Stimulated activated CD8-positive, alpha-beta memory T cell treated with anti-CD3 and anti-CD28 coated beads, Interleukin-12 subunit alpha, Interleukin-12 subunit beta, amount 100 ng/mL, for 24 hours (primary cell): ENCODE data around the gene MEGF8.

Source experiments
- DNase-seq: peaks from one replicate; pipeline ENCODE4 v3.0.0-alpha.2; 2020; ENCODE audit errors: extremely low read depth

The MEGF8 gene

GRCh38 chr19:42356686-42357085 is 31.3 kb downstream of the MEGF8 start:
- no peak for DNase-seq

- no peak for DNase-seq
These were observed 31.9 kb downstream of the MEGF8 start for GRCh38 chr19:42357290-42357689.

- no peak for DNase-seq
These were observed 35.5 kb downstream of the MEGF8 start for GRCh38 chr19:42360787-42361544.

- no peak for DNase-seq
These were observed 36.1 kb downstream of the MEGF8 start for GRCh38 chr19:42361545-42361910.

- no peak for DNase-seq
These were observed 36.9 kb downstream of the MEGF8 start for GRCh38 chr19:42362342-42362741.

- no peak for DNase-seq
These were observed 37.5 kb downstream of the MEGF8 start for GRCh38 chr19:42362891-42363440.

GRCh38 chr19:42363614-42364346 is 38.3 kb downstream of the MEGF8 start:
- no peak for DNase-seq

GRCh38 chr19:42366673-42367072 is 41.2 kb downstream of the MEGF8 start:
- no peak for DNase-seq

- no peak for DNase-seq
These were observed 42.5 kb downstream of the MEGF8 start for GRCh38 chr19:42367929-42368328.

- DNase-seq = no peak
These were observed 42.9 kb downstream of the MEGF8 start for GRCh38 chr19:42368360-42368759.

- DNase-seq = no peak
These were observed 43.3 kb downstream of the MEGF8 start for GRCh38 chr19:42368765-42369164.

GRCh38 chr19:42369433-42370067 is 44.1 kb downstream of the MEGF8 start:
- no peak for DNase-seq

GRCh38 chr19:42370068-42370520 is 44.7 kb downstream of the MEGF8 start:
- no peak for DNase-seq

- DNase-seq = no peak
These were observed 45.3 kb downstream of the MEGF8 start for GRCh38 chr19:42370626-42371175.

- no peak for DNase-seq
These were observed 49.5 kb downstream of the MEGF8 start for GRCh38 chr19:42374826-42375376.

GRCh38 chr19:42375415-42376176 is 50.2 kb downstream of the MEGF8 start:
- DNase-seq = no peak

GRCh38 chr19:42376177-42376555 is 50.7 kb downstream of the MEGF8 start:
- DNase-seq = no peak

- DNase-seq = no peak
These were observed 53.1 kb downstream of the MEGF8 start for GRCh38 chr19:42378225-42379215.

GRCh38 chr19:42380155-42380554 is 54.7 kb downstream of the MEGF8 start:
- DNase-seq = no peak
